ENCODE results near the gene GALNT15.

DNA sequence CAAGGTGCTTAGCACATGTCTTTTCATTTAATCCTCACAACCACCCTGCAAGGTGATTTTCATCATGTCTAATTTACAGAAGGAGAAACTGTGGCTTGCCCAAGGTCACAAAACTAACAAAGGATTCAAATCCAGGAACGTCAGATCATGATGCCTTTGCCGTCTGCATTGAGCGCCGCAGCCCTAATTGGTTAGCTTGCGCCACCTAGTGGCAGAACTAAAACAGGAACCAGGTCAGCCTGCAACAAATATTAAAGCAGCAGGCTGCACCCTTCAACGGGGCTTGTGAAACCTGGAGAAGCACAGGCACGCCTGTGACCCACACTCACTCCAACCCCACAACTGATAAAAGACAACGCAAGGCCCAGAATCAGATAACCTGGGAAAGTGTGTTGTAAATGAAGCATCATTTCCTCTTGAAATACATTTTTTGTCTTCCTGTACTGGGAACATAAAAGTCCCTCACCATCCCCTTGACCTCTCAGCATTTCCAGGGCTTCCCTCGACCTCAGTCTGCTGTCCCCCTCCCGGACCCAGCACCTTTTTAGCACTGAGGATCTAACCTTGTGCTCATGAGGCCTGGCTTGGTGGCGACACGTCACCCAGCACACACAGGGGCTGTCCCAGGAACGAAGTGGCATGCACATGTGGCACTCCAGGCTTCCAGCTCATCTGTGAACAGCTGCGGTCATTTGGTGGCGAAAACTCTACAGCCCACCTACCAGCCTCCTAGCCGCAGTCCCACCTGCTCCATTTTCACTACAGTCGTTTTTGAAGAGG, 73.0 kb downstream of the GALNT15 start:
- TF ChIP-seq, protein P1, sequence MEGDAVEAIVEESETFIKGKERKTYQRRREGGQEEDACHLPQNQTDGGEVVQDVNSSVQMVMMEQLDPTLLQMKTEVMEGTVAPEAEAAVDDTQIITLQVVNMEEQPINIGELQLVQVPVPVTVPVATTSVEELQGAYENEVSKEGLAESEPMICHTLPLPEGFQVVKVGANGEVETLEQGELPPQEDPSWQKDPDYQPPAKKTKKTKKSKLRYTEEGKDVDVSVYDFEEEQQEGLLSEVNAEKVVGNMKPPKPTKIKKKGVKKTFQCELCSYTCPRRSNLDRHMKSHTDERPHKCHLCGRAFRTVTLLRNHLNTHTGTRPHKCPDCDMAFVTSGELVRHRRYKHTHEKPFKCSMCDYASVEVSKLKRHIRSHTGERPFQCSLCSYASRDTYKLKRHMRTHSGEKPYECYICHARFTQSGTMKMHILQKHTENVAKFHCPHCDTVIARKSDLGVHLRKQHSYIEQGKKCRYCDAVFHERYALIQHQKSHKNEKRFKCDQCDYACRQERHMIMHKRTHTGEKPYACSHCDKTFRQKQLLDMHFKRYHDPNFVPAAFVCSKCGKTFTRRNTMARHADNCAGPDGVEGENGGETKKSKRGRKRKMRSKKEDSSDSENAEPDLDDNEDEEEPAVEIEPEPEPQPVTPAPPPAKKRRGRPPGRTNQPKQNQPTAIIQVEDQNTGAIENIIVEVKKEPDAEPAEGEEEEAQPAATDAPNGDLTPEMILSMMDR (IDR thresholded peaks at IDR 0.05) = peak; percentile 84 to 90 (median 89)
- peak in 1 of 3 donors; percentile 32 for TF ChIP-seq POLR2AphosphoS5 (IDR thresholded peaks at IDR 0.05)

Measured in breast epithelium (tissue), 3 donors.